Ishikawa (cell line): ENCODE data around the gene TLN1.

Source experiments
- CEBPB ChIP-seq: IDR thresholded peaks from 2 replicates; pipeline ENCODE4 v1.6.1; 2012
- CREB1 ChIP-seq: IDR thresholded peaks from 2 replicates; pipeline ENCODE4 v1.6.1; 2012; ENCODE audit warnings: low read depth
- FOXM1 ChIP-seq: IDR thresholded peaks from 2 replicates; pipeline ENCODE4 v1.6.1; 2012; ENCODE audit warnings: low read depth, borderline replicate concordance
- RAD21 ChIP-seq: IDR thresholded peaks from 2 replicates; pipeline ENCODE4 v1.6.1; 2012; ENCODE audit warnings: low read depth
- REST ChIP-seq: IDR thresholded peaks from 2 replicates; pipeline ENCODE4 v1.6.1; 2012; ENCODE audit warnings: low read depth, mild to moderate bottlenecking
- USF1 ChIP-seq: IDR thresholded peaks from 2 replicates; pipeline ENCODE4 v1.6.1; 2012
- YY1 ChIP-seq: IDR thresholded peaks from 2 replicates; pipeline ENCODE4 v1.6.1; 2012; ENCODE audit warnings: low read depth
- ZBTB7A ChIP-seq: IDR thresholded peaks from 2 replicates; pipeline ENCODE4 v1.6.1; 2012; ENCODE audit warnings: low read depth
- TF ChIP-seq, protein P1 (sequence below): IDR thresholded peaks from 2 replicates; pipeline ENCODE4 v1.6.1; 2012

GRCh38 chr9:35681341-35682002, 50.5 kb downstream of the TLN1 start:
- no peak for TF ChIP-seq USF1
- no peak for TF ChIP-seq CEBPB
- no peak for TF ChIP-seq RAD21
- TF ChIP-seq YY1, result no peak
- TF ChIP-seq ZBTB7A, result no peak
- no peak for TF ChIP-seq FOXM1
- no peak for TF ChIP-seq REST
- no peak for TF ChIP-seq CREB1
- TF ChIP-seq, protein P1, sequence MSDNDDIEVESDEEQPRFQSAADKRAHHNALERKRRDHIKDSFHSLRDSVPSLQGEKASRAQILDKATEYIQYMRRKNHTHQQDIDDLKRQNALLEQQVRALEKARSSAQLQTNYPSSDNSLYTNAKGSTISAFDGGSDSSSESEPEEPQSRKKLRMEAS, result no peak
